Activated gamma-delta T cell treated with anti-CD3 and anti-CD28 coated beads, Interleukin-2, amount 50 U/mL, for 16 hours (primary cell): ENCODE measurements around the gene RAP2C.
"Not testable (repeated sequence)": the region's sequence is repeated elsewhere in the genome, so short reads cannot be mapped to it uniquely, and the experiment has no call there.

Source experiments
- DNase-seq: peaks from one replicate; pipeline ENCODE4 v3.0.0-alpha.2; 2020; ENCODE audit warnings: low read depth

RAP2C gene

GRCh38 chrX:132199941-132200340 lies 19.3 kb downstream of the RAP2C start:
- no peak for DNase-seq

- DNase-seq, result no peak
Measured at GRCh38 chrX:132193872-132194574, 25.2 kb downstream of the RAP2C start.

- no peak for DNase-seq
Measured at GRCh38 chrX:132191938-132192337, 27.3 kb downstream of the RAP2C start.

- no peak for DNase-seq
Measured at GRCh38 chrX:132188175-132188574, 31.1 kb downstream of the RAP2C start.

- DNase-seq, result no peak
Measured at GRCh38 chrX:132187451-132187850, 31.8 kb downstream of the RAP2C start.

GRCh38 chrX:132184871-132185270 lies 34.4 kb downstream of the RAP2C start:
- DNase-seq, result no peak

- DNase-seq, result no peak
Measured at GRCh38 chrX:132181364-132181763, 37.9 kb downstream of the RAP2C start.

- no peak for DNase-seq
Measured at GRCh38 chrX:132180929-132181328, 38.3 kb downstream of the RAP2C start.

- no peak for DNase-seq
Measured at GRCh38 chrX:132173647-132174046, 45.6 kb downstream of the RAP2C start.

GRCh38 chrX:132171881-132172280 lies 47.4 kb downstream of the RAP2C start:
- DNase-seq, result no peak

- no peak for DNase-seq
Measured at GRCh38 chrX:132171478-132171877, 47.8 kb downstream of the RAP2C start.

- DNase-seq, result no peak
Measured at GRCh38 chrX:132169554-132169953, 49.7 kb downstream of the RAP2C start.

GRCh38 chrX:132165651-132166050 lies 53.6 kb downstream of the RAP2C start:
- no peak for DNase-seq

GRCh38 chrX:132165005-132165404 lies 54.2 kb downstream of the RAP2C start:
- DNase-seq, result no peak

GRCh38 chrX:132163094-132163493 lies 56.2 kb downstream of the RAP2C start:
- not testable (repeated sequence) for DNase-seq

- no peak for DNase-seq
Measured at GRCh38 chrX:132153166-132153565, 66.1 kb downstream of the RAP2C start.
